ENCODE measurements around the gene MED27. TPM values are rescaled to one million over a fixed set of nuclear protein-coding genes. Genes with fewer than 3 reads are reported as not detected.
"Not testable (repeated sequence)": the region's sequence is repeated elsewhere in the genome, so short reads cannot be mapped to it uniquely, and the experiment has no call there.

MED27 gene
- total RNA-seq, 1 experiment from 2014 or later, result 24.4 TPM

DNA sequence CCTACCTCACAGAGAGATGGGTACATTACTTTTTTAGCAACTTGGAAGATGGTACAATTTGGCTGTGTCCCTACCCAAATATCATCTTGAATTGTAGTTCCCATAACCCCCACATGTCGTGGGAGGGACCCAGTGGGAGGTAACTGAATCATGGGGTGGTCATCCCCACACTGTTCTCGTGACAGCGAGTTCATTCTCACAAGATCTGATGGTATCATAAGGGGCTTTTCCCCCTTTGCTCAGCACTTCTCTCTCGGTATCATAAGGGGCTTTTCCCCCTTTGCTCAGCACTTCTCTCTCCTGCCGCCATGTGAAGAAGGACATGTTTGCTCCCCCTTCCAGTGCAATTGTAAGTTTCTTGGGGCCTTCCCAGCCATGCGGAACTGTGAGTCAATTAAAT lies 21.4 kb downstream of the MED27 start:
- H3K27me3 ChIP-seq (ENCODE audit: control insufficient read depth, insufficient read depth, low read length); in situ Hi-C loops (cut with HindIII; ENCODE audit: low pct_unique_long_range_greater_than_20kb, low sequenced_read_pairs); CTCF ChIA-PET; BruUV-seq (replicated peaks); H3K36me3 ChIP-seq (ENCODE audit: control insufficient read depth, insufficient read depth, low read length); H3K4me3 ChIP-seq (ENCODE audit: low read depth in 2 of 2, low read length in 2 of 2); H3K27ac ChIP-seq (ENCODE audit: low read length); ATAC-seq; intact Hi-C loops (cut with micrococcal nuclease; ENCODE audit: unreplicated experiment); H3K9me3 ChIP-seq (ENCODE audit: control insufficient read depth, insufficient read depth, low read depth, low read length); H3K4me1 ChIP-seq (ENCODE audit: control insufficient read depth, insufficient read depth, low read length); POLR2A ChIA-PET; DNase-seq (ENCODE audit: low read depth, low spot score): not testable (repeated sequence)

DNA sequence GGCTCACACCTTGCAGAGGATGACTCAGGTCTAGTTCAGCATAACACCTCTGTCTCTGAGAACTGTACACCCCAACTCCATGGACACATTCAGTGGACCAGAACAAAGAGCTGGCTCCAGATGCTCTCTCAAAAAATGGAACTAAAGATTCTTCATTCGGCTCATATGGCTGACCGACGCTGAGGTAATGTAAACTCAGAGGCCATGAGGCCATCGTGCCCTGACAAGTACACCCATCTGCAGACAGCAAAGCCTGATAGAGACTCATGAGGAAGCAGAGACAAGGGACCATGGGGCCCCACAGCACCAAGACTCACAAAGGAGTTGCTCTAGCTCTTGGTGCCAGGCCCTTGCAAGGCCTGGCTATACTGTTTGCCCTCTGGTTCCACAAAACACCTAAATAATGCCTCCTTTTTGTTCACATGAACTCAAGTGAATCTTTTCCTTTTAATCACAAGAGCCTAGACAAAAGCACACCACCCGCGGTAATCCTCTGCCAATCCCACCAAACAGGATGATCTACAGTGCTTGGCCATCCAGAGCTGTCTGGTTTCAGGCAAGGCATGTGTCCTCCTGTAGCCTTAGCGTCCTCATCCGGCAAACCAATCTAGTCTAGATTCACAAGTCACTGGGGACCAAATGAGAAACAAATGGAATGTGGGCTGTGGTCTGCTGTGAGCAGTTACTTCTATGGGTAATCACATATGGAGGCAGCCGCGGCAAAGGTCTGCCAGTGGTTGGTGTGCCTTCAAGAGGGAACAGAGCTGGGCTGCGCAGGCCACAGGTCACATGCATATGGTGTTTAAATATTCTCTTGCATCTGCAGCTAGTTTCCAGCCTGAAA lies 22.7 kb downstream of the MED27 start:
- ChIA-PET CTCF (no interaction called here), POLR2A (no interaction called here)
- ATAC-seq (no peak), DNase-seq (ENCODE audit: low read depth, low spot score) (no peak)
- peaks cover 5% of the 10 kb centered on the region; the same call in 1 of the 2 replicates for H3K9me3 ChIP-seq (ENCODE audit: control insufficient read depth, insufficient read depth, low read depth, low read length)
- intact Hi-C loops (cut with micrococcal nuclease; ENCODE audit: unreplicated experiment), result no loop called here
- H3K4me1 ChIP-seq (ENCODE audit: control insufficient read depth, insufficient read depth, low read length), result no peaks in the 10 kb centered on the region
- H3K4me3 ChIP-seq (ENCODE audit: low read depth in 2 of 2, low read length in 2 of 2), result no peak overlapping the region
- TF ChIP-seq, protein P1, sequence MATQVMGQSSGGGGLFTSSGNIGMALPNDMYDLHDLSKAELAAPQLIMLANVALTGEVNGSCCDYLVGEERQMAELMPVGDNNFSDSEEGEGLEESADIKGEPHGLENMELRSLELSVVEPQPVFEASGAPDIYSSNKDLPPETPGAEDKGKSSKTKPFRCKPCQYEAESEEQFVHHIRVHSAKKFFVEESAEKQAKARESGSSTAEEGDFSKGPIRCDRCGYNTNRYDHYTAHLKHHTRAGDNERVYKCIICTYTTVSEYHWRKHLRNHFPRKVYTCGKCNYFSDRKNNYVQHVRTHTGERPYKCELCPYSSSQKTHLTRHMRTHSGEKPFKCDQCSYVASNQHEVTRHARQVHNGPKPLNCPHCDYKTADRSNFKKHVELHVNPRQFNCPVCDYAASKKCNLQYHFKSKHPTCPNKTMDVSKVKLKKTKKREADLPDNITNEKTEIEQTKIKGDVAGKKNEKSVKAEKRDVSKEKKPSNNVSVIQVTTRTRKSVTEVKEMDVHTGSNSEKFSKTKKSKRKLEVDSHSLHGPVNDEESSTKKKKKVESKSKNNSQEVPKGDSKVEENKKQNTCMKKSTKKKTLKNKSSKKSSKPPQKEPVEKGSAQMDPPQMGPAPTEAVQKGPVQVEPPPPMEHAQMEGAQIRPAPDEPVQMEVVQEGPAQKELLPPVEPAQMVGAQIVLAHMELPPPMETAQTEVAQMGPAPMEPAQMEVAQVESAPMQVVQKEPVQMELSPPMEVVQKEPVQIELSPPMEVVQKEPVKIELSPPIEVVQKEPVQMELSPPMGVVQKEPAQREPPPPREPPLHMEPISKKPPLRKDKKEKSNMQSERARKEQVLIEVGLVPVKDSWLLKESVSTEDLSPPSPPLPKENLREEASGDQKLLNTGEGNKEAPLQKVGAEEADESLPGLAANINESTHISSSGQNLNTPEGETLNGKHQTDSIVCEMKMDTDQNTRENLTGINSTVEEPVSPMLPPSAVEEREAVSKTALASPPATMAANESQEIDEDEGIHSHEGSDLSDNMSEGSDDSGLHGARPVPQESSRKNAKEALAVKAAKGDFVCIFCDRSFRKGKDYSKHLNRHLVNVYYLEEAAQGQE (IDR thresholded peaks at IDR 0.05; ENCODE audit: insufficient read depth in 1 of 2, low read depth in 2 of 2, low read length in 1 of 2), result no peak
- TF ChIP-seq SIN3A (IDR thresholded peaks at IDR 0.05; ENCODE audit: borderline replicate concordance, insufficient read depth, low read depth, low read length), result no peak
- TF ChIP-seq TCF7L2 (IDR thresholded peaks at IDR 0.05; ENCODE audit: low read depth, low read length), result no peak
- no peak for TF ChIP-seq POLR2AphosphoS5 (IDR thresholded peaks at IDR 0.05; ENCODE audit: low read depth, low read length)
- TF ChIP-seq, protein P2, sequence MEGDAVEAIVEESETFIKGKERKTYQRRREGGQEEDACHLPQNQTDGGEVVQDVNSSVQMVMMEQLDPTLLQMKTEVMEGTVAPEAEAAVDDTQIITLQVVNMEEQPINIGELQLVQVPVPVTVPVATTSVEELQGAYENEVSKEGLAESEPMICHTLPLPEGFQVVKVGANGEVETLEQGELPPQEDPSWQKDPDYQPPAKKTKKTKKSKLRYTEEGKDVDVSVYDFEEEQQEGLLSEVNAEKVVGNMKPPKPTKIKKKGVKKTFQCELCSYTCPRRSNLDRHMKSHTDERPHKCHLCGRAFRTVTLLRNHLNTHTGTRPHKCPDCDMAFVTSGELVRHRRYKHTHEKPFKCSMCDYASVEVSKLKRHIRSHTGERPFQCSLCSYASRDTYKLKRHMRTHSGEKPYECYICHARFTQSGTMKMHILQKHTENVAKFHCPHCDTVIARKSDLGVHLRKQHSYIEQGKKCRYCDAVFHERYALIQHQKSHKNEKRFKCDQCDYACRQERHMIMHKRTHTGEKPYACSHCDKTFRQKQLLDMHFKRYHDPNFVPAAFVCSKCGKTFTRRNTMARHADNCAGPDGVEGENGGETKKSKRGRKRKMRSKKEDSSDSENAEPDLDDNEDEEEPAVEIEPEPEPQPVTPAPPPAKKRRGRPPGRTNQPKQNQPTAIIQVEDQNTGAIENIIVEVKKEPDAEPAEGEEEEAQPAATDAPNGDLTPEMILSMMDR (IDR thresholded peaks at IDR 0.05), result no peak
- no peaks in the 10 kb centered on the region for H3K36me3 ChIP-seq (ENCODE audit: control insufficient read depth, insufficient read depth, low read length)
- no peak overlapping the region for H3K27ac ChIP-seq (ENCODE audit: low read length)
- in situ Hi-C loops (cut with HindIII; ENCODE audit: low pct_unique_long_range_greater_than_20kb, low sequenced_read_pairs), result no loop called here
- no peaks in the 10 kb centered on the region for H3K27me3 ChIP-seq (ENCODE audit: control insufficient read depth, insufficient read depth, low read length)
- no TSS peak for BruUV-seq (replicated peaks)

DNA sequence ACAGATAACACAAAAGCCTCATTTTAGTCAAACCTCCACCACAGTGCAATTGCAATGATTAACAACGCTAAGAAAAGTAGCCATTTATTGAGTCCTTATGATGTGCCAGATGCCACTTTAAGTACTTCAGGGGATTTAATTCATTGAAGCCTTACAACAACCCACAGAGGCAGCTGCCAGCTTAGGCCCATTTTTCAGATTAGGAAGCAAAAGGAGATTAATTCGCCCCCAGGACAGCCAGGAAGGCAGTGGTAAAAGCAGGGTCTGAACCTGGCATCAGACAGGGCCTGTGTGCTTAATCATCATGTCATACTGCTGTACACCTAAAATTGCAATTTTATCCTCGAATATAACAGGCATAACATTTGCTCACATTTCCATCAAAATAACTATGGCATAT lies 23.9 kb downstream of the MED27 start:
- POLR2A ChIA-PET, result no interaction called here
- CTCF ChIA-PET, result no interaction called here
- intact Hi-C loops (cut with micrococcal nuclease; ENCODE audit: unreplicated experiment) (no loop called here), in situ Hi-C loops (cut with HindIII; ENCODE audit: low pct_unique_long_range_greater_than_20kb, low sequenced_read_pairs) (no loop called here)
- Histone ChIP-seq H3K4me3 (ENCODE audit: low read depth in 2 of 2, low read length in 2 of 2) (no peak overlapping the region), H3K27me3 (ENCODE audit: control insufficient read depth, insufficient read depth, low read length) (no peaks in the 10 kb centered on the region), H3K36me3 (ENCODE audit: control insufficient read depth, insufficient read depth, low read length) (no peaks in the 10 kb centered on the region), H3K9me3 (ENCODE audit: control insufficient read depth, insufficient read depth, low read depth, low read length) (peaks cover 5% of the 10 kb centered on the region; the same call in 1 of the 2 replicates), H3K27ac (ENCODE audit: low read length) (no peak overlapping the region), H3K4me1 (ENCODE audit: control insufficient read depth, insufficient read depth, low read length) (no peaks in the 10 kb centered on the region)
- TF ChIP-seq POLR2AphosphoS5 (IDR thresholded peaks at IDR 0.05; ENCODE audit: low read depth, low read length) (no peak), TCF7L2 (IDR thresholded peaks at IDR 0.05; ENCODE audit: low read depth, low read length) (no peak), SIN3A (IDR thresholded peaks at IDR 0.05; ENCODE audit: borderline replicate concordance, insufficient read depth, low read depth, low read length) (no peak)
- TF ChIP-seq, protein P2 (IDR thresholded peaks at IDR 0.05), result no peak
- TF ChIP-seq, protein P1 (IDR thresholded peaks at IDR 0.05; ENCODE audit: insufficient read depth in 1 of 2, low read depth in 2 of 2, low read length in 1 of 2), result no peak
- no TSS peak for BruUV-seq (replicated peaks)
- DNase-seq (ENCODE audit: low read depth, low spot score) (no peak), ATAC-seq (no peak)

Data from Panc1 (cell line).